Spinal cord (tissue), 10 donors: ENCODE measurements around the gene PSME3IP1. TPM values are rescaled to one million over a fixed set of nuclear protein-coding genes. Genes with fewer than 3 reads are reported as not detected.

ENCODE experiments used
- DNase-seq, 6 donors: peaks; one replicate each; pipeline versions ENCODE4 v3.0.0 to v3.0.0-alpha.2; 2013 to 2015; ENCODE audit warnings: low spot score in 6 of 6, low read depth in 4 of 6
- H3K27ac ChIP-seq: one replicate; pipeline ENCODE4 v1.5.1; 2013; ENCODE audit warnings: low read depth, low read length, control low read depth
- H3K27me3 ChIP-seq: one replicate; pipeline ENCODE4 v1.6.1; 2013; ENCODE audit warnings: low read length; ENCODE audit not compliant: control insufficient read depth, insufficient read depth
- H3K36me3 ChIP-seq: one replicate; pipeline ENCODE4 v1.6.1; 2013; ENCODE audit warnings: low read length; ENCODE audit not compliant: control insufficient read depth, insufficient read depth
- H3K4me1 ChIP-seq: one replicate; pipeline ENCODE4 v1.6.1; 2013; ENCODE audit warnings: low read length; ENCODE audit not compliant: control insufficient read depth, insufficient read depth
- H3K4me3 ChIP-seq: one replicate; pipeline ENCODE4 v1.5.1; 2013; ENCODE audit warnings: low read depth, low read length, control low read depth
- H3K9me3 ChIP-seq: one replicate; pipeline ENCODE4 v1.6.1; 2013; ENCODE audit warnings: low read length; ENCODE audit not compliant: control insufficient read depth, insufficient read depth
- WGBS: methylation state at CpG from one replicate; pipeline ENCODE4 v1.1.5; 2013; ENCODE audit warnings: missing lambda C conversion rate; ENCODE audit not compliant: insufficient coverage; 5-methylcytosine and 5-hydroxymethylcytosine counted together
- polyA plus RNA-seq, 2 donors: library from polyadenylated mRNA; unstranded; fragments of 120-200 nt; gene quantifications; one replicate each; pipeline ENCODE4 v1.2.1, GENCODE V29; 2013; ENCODE audit not compliant: insufficient read length in 2 of 2
- total RNA-seq, 2 donors: library from RNA; depleted of rRNA in 1 of 2; stranded (reverse); fragments of 120-200 nt in 1 of 2; fragments of >200 nt in 1 of 2; gene quantifications; one replicate each; pipeline versions ENCODE4 v1.2.3 to v1.2.4, GENCODE V29; 2013 to 2014
- donor health status: healthy.

PSME3IP1 gene
- total and polyA plus RNA-seq, 4 donors: 70.7 to 172 (median 123) TPM

DNA sequence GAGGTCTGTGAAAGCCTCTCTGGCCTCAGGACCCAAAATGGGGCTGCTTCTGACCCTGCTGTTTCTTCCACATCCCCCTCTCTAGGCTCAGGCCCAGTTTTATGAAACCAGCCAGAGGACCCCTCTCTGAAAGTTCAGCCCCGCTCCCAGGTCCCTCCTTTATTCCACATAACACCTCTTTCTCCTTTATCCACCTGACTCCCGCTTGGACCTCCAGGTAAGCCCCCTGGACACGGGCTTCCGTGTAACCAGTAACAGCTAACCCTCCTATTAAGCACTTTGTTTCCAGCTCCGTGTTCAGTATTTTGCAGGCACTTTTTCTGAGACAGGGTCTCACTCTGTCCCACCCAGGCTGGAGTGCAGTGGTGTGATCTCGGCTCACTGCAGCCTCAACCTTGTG, 37.4 kb downstream of the PSME3IP1 start:
- H3K9me3 ChIP-seq: no peaks in the 10 kb centered on the region
- peak overlapping the region; percentile 81 for H3K27ac ChIP-seq
- H3K27me3 ChIP-seq: no peaks in the 10 kb centered on the region
- DNase-seq: no peak
- no peak overlapping the region for H3K4me3 ChIP-seq
- H3K36me3 ChIP-seq: peaks cover 48% of the 10 kb centered on the region
- 87% methylated on average over 6 of the region's 6 CpGs for WGBS
- peaks cover 67% of the 10 kb centered on the region for H3K4me1 ChIP-seq

DNA sequence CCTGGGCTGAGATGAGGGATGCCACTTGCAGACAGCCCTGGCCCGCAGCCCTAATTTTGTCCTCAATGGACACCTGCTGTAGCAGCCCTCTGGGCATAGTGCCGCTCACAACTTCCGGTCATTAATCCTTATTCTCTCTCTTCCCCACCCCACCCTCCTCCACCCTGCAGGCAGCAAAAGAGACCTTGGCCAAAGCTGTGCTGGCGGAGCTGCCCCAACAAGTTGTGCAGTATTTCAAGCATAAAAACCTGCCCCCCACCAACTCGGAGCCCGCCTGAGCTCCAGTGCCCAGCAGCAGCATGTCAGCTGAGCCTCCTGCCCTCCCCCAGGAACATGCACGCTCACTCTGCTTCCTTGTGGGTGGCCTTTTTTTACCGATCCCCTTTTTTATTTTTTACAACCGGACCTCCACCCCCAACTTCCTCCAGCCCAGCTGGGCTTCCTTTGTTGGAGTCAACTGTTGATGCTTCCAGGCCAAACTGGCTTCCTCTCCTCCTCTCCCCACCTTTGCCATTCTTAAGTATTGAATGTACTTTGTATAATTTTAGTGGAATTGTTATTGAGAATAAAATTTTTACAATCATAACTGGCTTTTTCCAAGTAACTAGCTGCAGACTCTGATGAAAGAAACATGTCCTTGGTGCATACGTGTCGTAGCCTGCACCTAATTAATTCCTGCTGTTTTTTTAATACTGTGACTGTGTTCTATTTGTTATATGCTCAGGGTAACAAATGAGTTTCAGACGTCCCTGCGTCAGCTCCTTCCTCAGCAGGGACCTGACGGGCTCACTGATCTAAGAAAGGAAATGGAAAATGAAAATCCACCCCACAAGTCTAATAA, 38.2 kb downstream of the PSME3IP1 start:
- DNase-seq: peak in 2 of 6 donors; percentile 65 to 88
- 7% methylated on average over 11 of the region's 14 CpGs for WGBS
- no peak overlapping the region for H3K4me3 ChIP-seq
- H3K9me3 ChIP-seq: no peaks in the 10 kb centered on the region
- peaks cover 51% of the 10 kb centered on the region for H3K36me3 ChIP-seq
- H3K27ac ChIP-seq: peak overlapping the region; percentile 81
- H3K27me3 ChIP-seq: no peaks in the 10 kb centered on the region
- H3K4me1 ChIP-seq: peaks cover 75% of the 10 kb centered on the region

- Histone ChIP-seq H3K4me1 (peaks cover 84% of the 10 kb centered on the region), H3K27me3 (no peaks in the 10 kb centered on the region), H3K36me3 (peaks cover 54% of the 10 kb centered on the region), H3K4me3 (no peak overlapping the region), H3K27ac (peak overlapping the region; percentile 81), H3K9me3 (no peaks in the 10 kb centered on the region)
- WGBS: 83% methylated on average over 5 of the region's 5 CpGs
- DNase-seq: no peak
Measured at GRCh38 chr16:57146735-57147134, 39.1 kb downstream of the PSME3IP1 start.

DNA sequence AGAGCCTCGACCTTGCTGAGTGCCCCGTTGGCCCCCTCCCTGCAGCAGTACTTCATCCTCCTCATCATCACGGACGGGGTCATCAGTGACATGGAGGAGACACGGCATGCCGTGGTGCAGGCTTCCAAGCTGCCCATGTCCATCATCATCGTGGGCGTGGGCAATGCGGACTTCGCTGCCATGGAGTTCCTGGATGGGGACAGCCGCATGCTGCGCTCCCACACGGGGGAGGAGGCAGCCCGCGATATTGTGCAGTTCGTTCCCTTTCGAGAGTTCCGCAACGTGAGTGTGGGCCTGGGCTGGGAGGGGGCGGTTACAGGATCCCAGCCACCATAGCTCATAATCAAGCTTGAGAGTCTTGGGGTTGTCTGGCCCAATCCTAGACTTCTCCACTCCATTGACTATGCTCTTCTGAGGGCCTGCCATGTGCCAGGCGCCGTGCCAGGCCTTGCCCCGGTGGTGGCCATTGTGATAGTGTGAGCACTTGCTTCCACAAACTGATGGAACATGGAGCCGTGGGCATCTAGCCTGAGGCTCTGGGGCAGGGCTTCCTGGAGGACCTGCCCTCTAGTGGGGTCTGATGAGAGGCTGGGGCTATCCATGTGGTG, 39.7 kb downstream of the PSME3IP1 start:
- WGBS: 65% methylated on average over 20 of the region's 24 CpGs
- DNase-seq: no peak
- Histone ChIP-seq H3K9me3 (no peaks in the 10 kb centered on the region), H3K4me1 (peaks cover 90% of the 10 kb centered on the region), H3K27me3 (no peaks in the 10 kb centered on the region), H3K4me3 (no peak overlapping the region), H3K36me3 (peaks cover 57% of the 10 kb centered on the region), H3K27ac (peak overlapping the region; percentile 81)

DNA sequence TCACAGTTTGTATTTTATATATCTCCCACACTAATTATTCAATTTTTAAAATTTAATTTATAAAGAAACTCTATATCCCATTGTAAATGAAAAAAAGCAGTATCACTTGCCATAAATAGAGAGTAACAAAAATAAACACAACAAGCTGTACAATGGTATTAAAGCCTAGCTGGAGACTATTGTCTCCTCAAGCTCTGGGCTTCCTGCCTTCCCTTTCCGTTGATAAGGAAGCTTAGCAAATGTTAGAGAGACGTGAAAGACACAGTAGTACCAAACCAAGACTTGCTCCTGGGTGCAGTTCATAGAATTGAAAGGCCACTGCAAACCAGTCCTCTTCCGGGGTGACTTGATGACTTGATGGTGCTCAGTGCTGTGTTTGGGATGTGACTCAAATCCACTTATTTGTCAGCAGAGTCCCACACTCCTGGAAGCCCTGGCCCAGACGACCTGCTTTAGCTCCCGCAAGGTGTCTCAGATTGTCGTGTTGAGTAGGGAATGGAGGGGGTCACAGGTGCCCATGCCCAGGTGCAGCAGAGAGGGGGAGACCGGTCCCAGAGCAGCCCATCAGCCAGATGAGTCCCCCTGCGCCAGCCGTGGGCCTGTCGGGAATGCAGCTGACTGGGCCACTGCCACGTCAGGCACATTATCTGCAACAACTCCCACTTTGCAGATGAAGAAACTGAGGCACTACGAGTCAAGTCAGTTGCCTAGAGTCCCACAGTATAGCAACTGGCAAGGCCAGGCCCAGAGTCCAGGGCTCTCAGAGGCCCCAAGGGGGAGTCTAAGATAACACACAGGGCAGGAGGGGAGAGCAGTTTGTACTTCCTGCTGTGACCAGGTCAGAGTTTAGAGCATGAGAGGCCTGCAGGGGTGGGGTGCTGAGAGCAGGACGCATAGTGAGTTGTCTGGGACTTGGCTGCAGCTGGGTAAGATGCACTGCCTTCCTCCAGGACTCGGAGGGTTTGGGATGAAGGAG, 40.5 kb downstream of the PSME3IP1 start:
- no peaks in the 10 kb centered on the region for H3K27me3 ChIP-seq
- peak overlapping the region; percentile 40 for H3K27ac ChIP-seq
- peaks cover 88% of the 10 kb centered on the region for H3K4me1 ChIP-seq
- no peaks in the 10 kb centered on the region for H3K9me3 ChIP-seq
- H3K4me3 ChIP-seq: no peak overlapping the region
- no peak for DNase-seq
- 83% methylated on average over 8 of the region's 14 CpGs for WGBS
- peaks cover 65% of the 10 kb centered on the region for H3K36me3 ChIP-seq

GRCh38 chr16:57144027-57144426, 41.8 kb downstream of the PSME3IP1 start:
- Histone ChIP-seq H3K9me3 (no peaks in the 10 kb centered on the region), H3K4me3 (no peak overlapping the region), H3K27ac (peak overlapping the region; percentile 93), H3K4me1 (peaks cover 82% of the 10 kb centered on the region), H3K36me3 (peaks cover 65% of the 10 kb centered on the region), H3K27me3 (no peaks in the 10 kb centered on the region)
- DNase-seq: peak in 2 of 6 donors; percentile 80 to 85
- WGBS: 27% methylated on average over 2 of the region's 2 CpGs

GRCh38 chr16:57143149-57143921, 42.5 kb downstream of the PSME3IP1 start:
- H3K27me3 ChIP-seq: no peaks in the 10 kb centered on the region
- DNase-seq: peak in 1 of 6 donors; percentile 66
- peaks cover 75% of the 10 kb centered on the region for H3K4me1 ChIP-seq
- H3K4me3 ChIP-seq: no peak overlapping the region
- peaks cover 62% of the 10 kb centered on the region for H3K36me3 ChIP-seq
- no peaks in the 10 kb centered on the region for H3K9me3 ChIP-seq
- H3K27ac ChIP-seq: peak overlapping the region; percentile 93
- 35% methylated on average over 12 of the region's 14 CpGs for WGBS

DNA sequence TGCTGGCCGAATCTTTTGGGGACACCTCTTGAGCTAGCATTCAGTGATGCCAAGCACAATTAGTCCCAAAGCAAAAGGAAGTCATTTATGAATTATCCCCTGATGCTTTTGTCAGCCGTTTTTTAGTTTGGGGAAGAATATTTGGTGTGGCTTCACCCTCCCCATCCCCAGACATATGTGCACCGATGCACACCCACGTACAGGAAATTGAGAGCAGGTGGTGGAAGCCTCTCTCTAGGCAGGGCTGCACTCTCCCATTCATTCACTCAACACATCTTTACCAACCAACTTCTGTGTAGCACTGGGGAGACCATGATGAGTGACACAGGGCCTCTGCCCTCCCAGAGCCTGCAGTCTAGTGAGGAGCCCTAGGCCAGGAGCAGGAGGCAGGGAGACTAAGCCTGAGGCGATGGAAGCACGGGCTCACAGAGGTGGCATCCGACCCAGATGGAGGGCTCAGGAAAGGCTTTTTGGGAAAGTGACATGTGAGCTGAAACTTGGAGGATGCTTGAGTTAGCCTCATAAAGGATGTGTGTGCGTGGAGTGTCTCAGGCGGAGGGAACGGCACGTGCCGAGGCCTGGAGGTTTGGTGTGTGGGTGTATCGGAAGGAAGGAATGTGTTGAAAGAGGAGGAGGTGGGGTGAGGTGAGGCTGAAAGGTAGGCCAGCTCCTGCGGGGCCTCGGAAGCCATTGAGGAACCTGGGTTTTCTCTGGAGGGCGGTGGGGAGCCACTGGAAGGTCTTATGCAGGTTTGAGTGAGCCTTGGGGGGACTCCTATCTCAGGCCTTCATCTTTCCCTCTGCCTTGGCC, 43.8 kb downstream of the PSME3IP1 start:
- Histone ChIP-seq H3K4me3 (no peak overlapping the region), H3K27me3 (no peaks in the 10 kb centered on the region), H3K36me3 (peaks cover 68% of the 10 kb centered on the region), H3K27ac (peak overlapping the region; percentile 93), H3K9me3 (no peaks in the 10 kb centered on the region), H3K4me1 (peaks cover 71% of the 10 kb centered on the region)
- DNase-seq: no peak
- 82% methylated on average over 12 of the region's 16 CpGs for WGBS
